HPDE6-E6E7 (cell line): ENCODE results near the gene TAS1R2.
"Not testable (repeated sequence)": the region's sequence is repeated elsewhere in the genome, so short reads cannot be mapped to it uniquely, and the experiment has no call there.

Experiments used
- DNase-seq: peaks from one replicate; pipeline ENCODE4 v3.0.0; 2011; ENCODE audit warnings: missing footprints; ENCODE audit errors: extremely low spot score

The TAS1R2 gene

GRCh38 chr1:18869847-18870594 is 10.6 kb upstream of the TAS1R2 start:
- no peak for DNase-seq

- DNase-seq = no peak
Observed at GRCh38 chr1:18868801-18869424, 9.5 kb upstream of the TAS1R2 start.

- no peak for DNase-seq
Observed at GRCh38 chr1:18868354-18868753, 8.9 kb upstream of the TAS1R2 start.

- DNase-seq = no peak
Observed at GRCh38 chr1:18866846-18867245, 7.4 kb upstream of the TAS1R2 start.

DNA sequence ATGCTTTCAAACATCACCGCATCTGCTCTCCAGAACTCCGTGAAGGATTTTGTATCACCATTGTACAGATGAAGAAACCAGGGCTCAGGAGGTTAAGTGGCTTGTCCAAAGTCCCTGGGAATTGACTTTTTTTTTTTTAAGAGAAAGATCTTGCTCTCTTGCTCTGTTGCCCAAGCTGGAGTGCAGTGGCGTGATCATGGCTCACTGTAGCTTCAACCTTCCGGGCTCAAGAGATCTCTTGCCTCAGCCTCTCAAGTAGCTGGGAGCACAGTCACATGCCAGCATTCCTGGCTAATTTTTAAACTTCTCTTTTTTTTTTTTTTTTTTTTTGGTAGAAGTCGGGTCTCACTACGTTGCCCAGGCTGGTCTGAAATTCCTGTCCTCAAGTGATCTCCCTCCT is 6.9 kb upstream of the TAS1R2 start:
- no peak for DNase-seq

DNA sequence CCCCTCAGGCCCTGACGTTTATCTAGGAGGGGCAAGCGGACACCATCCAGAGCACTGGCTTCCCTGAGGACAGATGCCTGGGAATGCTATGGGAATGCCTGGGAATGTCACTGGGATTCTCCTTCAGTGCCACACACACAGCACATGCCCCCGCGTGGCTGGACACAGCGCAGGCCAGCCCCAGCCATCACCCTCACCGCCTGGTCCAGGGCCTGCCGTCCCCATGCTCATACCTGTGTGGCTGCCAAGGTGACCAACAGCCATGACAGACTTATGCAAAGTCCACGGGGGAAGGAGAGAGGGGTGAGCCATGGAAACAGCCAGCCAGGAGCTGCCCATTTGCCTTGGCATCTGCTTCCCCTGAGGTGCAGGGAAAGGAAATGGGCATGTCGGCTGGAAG is 5.7 kb upstream of the TAS1R2 start:
- no peak for DNase-seq

- DNase-seq = no peak
Observed at GRCh38 chr1:18861590-18861989, 2.1 kb upstream of the TAS1R2 start.

DNA sequence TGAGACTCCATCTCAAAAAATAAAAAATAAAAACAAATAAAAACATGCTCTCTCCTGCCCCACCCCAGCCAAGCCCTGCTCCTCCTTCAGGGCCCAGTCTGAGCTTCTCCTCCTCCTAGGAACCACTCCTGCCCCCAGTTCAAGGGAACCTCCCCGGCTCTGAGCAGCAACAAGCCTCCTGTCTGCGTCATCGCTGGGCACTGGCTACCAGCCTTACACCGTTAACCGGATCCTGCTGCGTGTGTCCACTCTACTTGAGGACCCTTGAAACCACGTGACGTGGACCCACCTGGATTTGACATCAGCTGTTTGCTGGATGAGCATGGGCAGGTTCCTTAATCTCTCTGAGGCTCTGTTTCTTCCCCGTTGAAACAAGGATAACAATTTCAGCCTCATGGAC is 1.6 kb upstream of the TAS1R2 start:
- DNase-seq = no peak

DNA sequence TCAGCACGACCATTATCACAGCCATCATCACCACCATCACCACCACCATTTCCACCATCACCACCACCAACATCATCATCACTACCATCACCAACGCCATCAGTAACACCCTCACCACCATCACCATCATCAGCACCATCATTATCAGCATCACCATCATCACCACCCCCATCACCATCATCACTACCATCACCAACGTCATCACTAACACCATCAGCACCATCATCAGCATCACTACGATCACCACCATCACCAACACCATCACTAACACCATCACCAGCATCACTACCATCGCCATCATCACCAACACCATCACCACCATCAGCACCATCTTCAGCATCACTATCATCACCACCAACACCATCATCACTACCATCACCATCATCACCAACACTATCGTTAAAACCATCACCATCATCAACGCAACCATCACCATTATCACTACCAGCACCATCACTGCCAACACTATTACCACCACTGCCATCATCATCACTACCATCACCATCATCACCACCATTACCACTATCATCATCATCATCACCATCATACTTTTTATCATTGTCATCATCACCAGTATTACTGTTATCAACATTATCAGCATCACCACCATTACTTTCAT is 1.3 kb downstream of the TAS1R2 start:
- DNase-seq = no peak

DNA sequence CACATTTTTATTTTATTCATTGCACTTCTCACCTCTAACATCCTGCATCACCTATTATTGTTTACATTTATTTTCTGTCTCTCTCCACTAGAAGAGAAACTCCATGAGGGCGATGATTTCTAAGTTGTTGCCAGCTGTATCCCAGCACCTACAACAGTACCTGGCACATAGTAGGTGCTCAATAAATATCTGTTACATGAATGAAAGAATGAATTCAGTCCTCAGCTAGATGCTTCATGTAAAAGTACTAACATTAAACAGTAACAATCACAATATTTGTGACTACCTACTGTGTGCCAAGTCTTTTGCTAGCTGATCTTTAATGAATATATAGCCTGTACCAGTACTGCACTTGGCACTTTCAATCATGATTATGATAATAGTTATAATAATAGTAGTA is 3.0 kb downstream of the TAS1R2 start:
- no peak for DNase-seq

GRCh38 chr1:18855573-18855972 is 3.9 kb downstream of the TAS1R2 start:
- no peak for DNase-seq

- DNase-seq = no peak
Observed at GRCh38 chr1:18854331-18855025, 5.0 kb downstream of the TAS1R2 start.

DNA sequence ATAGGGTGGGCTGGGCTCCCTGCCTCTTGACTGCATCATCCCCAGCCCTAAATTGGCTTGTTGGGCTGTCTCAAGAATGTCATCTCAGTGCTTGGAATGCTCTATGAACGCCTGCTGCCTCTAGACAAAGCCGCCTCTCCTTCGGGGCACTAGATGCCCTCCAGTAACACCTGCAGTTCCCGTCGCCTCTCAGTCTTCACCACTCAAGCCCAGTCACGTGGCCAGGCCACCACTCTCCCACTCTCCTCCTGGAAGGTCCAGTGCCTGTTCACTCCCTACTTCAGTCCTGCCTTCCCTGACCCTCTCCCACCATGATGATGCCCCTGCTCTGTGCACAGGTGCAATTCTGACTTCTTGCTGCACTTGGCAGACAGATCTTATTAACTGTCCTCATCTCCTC is 7.0 kb downstream of the TAS1R2 start:
- DNase-seq = no peak

GRCh38 chr1:18849261-18849711 is 10.2 kb downstream of the TAS1R2 start:
- DNase-seq = no peak

GRCh38 chr1:18847723-18848122 is 11.7 kb downstream of the TAS1R2 start:
- DNase-seq = not testable (repeated sequence)

- DNase-seq = no peak
Observed at GRCh38 chr1:18840145-18840544, 19.3 kb downstream of the TAS1R2 start.

DNA sequence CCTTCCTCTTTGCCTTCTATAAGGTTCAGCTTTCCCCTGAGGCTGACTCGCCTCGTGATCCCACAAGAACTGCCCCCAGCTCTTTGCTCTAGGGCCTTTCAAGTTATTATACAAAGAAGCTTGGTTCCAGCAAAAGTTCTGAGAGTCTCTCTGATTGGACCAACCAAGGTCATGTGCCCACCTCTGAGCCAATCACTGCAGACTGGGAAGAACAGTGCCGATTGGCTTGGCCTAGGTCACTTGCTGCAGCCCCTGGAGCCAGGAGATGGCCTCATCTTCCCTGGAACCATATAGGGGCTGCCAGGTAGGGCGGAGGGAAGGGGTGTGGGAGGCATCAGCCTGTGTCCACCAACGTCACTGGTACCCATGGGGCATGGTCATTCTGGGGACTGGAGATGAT is 22.8 kb downstream of the TAS1R2 start:
- no peak for DNase-seq

DNA sequence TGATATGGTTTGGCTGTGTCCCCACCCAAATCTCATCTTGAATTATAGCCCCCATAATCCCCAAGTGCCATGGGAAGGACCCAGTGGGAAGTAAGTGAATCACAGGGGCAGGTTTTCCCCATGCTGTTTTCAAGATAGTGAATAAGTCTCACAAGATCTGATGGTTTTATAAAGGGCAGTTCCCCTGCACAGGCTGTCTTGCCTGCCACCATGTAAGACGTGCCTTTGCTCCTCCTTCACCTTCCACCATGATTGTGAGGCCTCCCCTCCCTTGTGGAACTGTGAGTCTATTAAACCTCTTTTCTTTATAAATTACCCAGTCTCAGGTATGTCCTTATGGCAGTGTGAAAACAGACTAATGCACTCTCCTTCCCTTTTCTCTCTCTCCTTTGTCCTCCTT is 27.1 kb downstream of the TAS1R2 start:
- DNase-seq = not testable (repeated sequence)

DNA sequence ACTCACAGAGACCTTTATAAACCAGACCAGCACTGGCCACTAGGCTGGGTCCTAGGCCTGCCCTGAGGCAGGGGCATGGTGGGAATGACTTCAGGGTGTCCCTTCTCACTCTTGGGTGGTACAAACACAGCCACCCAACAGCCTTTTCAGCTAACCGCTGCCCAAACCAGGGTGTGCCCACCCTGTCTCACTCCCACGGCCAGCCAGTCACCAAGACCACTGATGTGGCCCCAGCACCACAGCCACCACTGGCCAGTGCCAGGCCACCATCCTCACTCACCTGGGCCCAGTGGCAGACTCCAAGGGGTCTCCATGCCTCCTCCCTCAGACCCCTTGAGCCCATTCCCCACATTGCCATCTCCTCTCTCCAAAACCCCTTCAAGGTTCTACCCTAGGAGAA is 27.8 kb downstream of the TAS1R2 start:
- DNase-seq = no peak

- no peak for DNase-seq
Observed at GRCh38 chr1:18830596-18830995, 28.9 kb downstream of the TAS1R2 start.

- DNase-seq = no peak
Observed at GRCh38 chr1:18829671-18830070, 29.8 kb downstream of the TAS1R2 start.

DNA sequence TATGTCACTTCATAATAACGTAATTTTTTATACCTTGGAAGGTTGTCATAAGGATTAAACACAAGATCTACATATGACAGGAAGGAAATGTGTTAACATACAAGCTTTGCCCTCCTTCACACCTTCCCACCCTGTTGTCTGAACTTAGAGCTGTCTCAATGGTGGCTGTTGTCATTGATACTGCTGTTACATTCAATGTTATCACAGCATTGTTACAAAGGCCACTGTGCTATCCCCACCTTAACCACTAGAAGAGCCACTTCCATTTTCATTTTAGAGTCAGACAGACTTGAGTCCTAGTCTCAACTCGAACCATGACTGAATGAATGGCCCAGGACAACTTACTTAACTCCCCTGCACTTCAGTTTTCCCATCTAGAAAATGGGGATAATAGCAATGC is 31.2 kb downstream of the TAS1R2 start:
- no peak for DNase-seq

GRCh38 chr1:18823438-18823837 is 36.0 kb downstream of the TAS1R2 start:
- DNase-seq = no peak
